ENCODE data around the gene HEATR1.
A peak's percentile ranks its signal among the peaks of the same experiment; 100 is the strongest.

Gene HEATR1

DNA sequence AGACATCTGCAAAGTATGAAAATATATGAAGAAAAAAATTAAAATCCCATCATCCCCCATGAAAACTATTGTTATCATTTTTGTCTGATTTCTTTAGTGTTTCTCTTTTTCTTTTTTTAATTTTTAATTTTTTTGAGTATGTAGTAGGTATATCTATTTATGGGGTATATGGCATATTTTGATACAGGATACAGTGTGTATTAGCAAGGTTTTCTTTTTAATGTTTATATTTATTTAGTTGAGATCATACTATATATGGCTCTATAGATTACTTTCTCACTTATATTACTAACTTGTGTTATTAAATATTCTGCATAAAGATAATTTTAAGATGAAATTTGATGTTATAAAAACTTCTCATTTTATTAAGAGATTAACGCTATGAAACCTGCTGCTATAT, 69.1 kb downstream of the HEATR1 start:
- DNase-seq, result no peak

- DNase-seq, result no peak
Observed at GRCh38 chr1:236534151-236534651, 70.1 kb downstream of the HEATR1 start.

DNA sequence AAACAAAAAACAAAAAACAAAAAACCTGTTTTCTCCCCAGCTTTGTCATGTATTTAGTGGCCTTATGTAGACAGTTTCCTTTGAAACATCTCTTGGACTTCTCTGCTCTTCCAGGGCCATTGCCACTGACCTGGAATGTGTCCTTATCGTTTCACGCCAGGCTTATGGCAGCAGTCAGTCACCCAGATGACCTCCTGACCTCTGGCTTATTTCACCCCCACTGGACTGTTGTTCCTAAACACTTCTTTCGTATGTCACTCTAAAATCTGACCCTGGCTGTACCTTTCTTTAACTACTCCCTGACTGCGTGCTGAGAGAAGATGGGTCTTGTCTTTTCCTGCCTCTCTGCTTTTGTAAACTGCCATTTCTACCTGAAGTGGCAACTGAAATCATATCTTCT, 71.5 kb downstream of the HEATR1 start:
- DNase-seq, result no peak

DNA sequence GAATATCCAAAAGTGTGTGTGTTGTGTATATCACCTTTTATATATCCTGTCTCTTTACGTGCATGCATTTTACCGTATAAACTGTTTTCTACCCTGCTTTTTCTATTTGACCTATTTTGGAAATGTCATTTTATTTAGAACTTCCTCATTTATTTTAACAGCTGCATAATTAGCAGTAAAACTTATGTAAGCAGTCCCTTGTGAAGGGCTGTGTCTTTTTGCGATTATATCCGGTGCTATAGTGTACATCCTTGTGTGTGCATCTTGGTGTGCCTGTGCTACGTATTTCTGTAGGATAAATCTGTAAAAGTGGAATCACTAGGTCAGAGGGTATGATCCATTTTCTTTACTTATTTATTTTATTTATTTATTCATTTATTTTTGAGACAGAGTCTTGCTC, 73.4 kb downstream of the HEATR1 start:
- DNase-seq, result no peak

DNA sequence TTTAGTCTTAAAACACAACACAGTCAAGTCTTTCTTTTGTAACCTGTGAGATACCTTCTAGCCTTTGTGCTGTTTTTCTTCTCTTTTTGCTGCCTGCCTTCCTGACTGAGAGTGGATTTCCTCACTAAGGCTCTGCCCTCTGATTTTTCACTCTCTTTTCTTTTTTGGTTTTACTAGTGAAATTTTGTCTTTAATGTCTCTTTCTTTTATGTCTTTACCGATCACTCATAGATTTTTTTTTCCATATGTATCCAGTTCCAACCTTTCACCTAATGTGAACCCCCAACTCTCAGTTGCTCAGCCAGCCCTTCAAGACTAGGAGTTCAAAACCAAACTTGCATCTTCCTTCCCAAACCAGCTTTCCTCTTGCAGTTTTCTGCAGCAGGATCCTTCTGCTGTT, 74.0 kb downstream of the HEATR1 start:
- DNase-seq, result no peak

DNA sequence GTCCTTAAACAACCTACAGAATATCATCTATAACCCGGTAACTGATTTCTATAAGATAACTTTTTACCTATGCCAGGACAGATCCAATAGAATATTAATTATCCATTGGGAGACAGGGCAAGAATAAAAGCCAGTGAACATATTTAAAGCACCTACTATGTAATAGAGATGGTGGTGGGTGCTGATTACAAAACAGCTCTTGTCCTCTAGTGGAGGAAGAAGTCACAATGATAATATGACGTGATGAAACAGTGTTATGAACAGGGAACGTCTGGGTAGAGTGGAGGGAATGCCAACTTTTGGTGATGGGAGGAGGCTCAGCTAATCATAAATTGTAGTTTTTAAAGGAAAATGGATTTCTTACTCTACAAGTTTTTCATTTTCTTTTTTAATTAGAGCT, 78.2 kb downstream of the HEATR1 start:
- no peak for DNase-seq

GRCh38 chr1:236524895-236525184, 79.5 kb downstream of the HEATR1 start:
- DNase-seq, result no peak

DNA sequence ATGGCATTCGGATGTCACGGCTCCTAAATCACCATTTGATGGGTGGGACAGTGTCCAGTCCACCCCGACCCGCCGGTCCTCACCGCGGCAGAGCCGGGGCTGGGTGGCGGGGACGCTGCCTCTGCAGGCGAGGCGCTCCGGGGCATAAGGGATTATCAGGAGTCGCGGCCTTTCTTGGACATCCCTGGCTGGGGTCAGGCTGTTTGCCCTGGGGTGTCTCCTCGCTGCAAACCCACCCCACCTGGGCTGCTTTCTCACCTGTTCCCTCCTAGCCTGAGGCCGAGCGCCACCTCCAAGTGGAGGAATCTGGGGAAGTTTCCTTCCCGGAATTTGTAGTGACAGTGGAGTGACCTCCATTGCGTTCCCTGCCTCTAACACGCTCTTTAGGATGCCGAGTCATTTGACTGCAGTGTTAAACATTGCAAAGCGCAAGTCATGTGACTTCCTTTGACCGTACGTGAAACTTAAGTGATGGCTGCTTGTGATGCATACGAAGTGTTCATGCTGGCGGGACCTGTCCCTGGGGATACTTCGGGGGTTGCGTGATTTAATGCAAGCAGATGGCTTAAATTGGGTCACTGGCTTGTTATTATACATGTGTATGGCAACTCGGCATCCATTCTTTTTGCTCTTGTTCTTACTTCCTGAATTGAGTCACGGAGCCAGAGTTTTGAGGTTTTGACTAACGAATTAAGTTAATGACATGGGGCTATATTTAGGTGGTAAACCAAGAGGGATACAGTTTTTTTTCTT, 80.0 kb downstream of the HEATR1 start:
- DNase-seq, result no peak

- peak; percentile 18 for DNase-seq
Observed at GRCh38 chr1:236523704-236524141, 80.6 kb downstream of the HEATR1 start, which contains the start of gene LGALS8. TSS of gene LGALS8 (plus strand) at chr1:236523982. CDS start at chr1:236526071, 2,089 bp downstream.

GRCh38 chr1:236522937-236523703, 81.2 kb downstream of the HEATR1 start:
- DNase-seq, result no peak

GRCh38 chr1:236520445-236521005, 83.8 kb downstream of the HEATR1 start:
- DNase-seq, result no peak

GRCh38 chr1:236518322-236518721, 86.0 kb downstream of the HEATR1 start:
- DNase-seq, result no peak

- DNase-seq, result no peak
Observed at GRCh38 chr1:236516929-236517704, 87.2 kb downstream of the HEATR1 start.

DNA sequence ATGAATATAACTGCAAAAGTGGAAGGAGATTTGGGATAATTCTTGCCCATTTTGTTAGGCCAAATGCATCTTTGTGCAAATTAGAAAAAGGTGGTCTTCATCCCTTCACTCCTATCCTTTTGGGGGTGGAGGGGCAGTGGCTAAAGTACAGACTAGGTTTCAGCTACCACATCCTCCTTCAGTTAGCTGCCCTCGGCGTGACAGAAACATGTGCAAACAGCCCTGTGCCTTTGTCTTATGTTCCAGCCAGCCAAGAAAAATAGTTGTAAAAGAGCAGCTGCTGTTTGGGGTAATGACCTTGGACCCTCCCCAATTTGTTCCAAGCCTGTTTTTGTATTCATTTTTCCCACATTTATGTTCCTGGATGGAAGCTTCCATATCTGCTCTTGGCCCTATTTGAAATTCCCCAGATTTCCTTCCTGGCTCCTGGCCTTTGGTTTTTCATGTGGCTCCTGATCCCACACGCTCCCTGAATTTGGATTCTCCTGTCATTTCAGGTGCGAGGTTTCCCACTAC, 88.8 kb downstream of the HEATR1 start:
- peak; percentile 30 for DNase-seq

DNA sequence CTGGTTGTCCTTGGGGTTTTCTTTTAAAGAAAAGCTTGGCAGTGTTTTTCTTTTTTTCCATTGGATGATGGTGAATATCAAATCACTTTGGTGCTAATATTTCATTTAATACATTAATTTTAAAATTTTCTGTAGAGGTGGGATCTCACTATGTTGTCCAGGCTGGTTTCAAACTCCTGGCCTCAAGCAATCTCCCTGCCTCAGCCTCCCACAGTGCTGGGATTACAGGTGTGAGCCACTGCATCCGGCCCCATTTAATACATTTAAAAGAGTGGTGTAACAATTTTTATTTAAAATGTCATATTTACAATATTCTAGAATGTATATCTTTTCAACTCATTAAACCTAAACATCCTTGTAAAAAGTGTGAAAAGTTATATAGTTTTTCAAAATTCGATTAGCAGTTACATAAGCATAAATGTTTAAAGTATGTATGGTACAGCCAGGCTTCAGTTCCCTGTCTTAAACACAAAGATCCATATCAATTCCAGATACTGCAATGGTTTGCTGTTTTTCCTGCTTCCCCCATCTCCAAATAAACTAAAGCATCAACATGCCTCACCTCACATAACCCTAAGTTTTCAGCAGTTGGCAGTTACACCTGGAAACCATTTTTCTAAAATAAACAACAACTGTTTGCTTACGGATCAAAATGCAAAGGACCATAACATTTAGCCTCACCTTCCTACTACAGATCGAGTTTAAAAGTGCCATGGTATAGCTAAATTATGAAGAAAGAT, 89.4 kb downstream of the HEATR1 start:
- DNase-seq, result peak; percentile 47

- DNase-seq, result no peak
Observed at GRCh38 chr1:236511735-236512418, 92.4 kb downstream of the HEATR1 start.

DNA sequence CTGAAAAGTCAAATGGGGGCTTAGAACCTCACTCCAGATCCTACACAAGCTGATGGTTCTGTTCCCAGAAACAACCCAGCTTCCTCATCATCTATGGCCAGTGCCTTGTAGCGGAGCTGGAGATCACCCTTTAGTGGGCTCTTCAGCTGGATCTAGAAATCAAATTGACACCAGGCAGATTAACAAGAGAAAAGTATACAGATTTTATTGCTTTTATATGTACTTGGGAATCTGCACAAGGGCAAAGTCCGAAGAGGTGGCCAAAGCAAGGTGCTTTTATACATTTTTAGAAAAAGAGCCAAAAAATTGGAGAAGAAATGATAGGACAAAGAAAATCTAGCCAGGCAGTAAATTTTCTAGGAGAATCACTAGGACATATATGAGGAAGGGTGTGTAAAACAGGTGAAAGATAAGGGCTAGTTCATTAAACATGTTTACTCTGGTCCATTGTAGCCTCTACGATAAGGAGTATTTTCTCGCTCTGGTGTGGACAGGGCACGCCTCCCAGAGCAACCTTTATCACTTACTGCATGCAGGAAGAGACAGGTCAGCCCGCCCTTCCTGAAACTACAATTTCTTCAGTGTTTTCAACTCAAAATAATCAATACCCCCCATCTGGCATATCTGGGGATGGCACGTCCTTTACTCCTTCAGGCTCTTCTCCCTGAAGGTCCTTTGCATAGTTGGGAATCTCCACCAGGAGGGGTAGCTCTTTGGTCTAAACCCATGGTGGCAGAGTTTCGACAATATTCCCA, 94.5 kb downstream of the HEATR1 start:
- no peak for DNase-seq

- no peak for DNase-seq
Observed at GRCh38 chr1:236509203-236509602, 95.1 kb downstream of the HEATR1 start.

- no peak for DNase-seq
Observed at GRCh38 chr1:236508593-236509027, 95.7 kb downstream of the HEATR1 start.

- no peak for DNase-seq
Observed at GRCh38 chr1:236507022-236507700, 97.2 kb downstream of the HEATR1 start.

All from NCI-H510A (cell line).